H1 (cell line): Measurements from ENCODE around the gene S100A12. TPM values are rescaled to one million over a fixed set of nuclear protein-coding genes. Genes with fewer than 3 reads are reported as not detected.

Source experiments
- CTCF ChIA-PET: fragments of 300-600 bp; sonication (Branson Sonifier 250); formaldehyde crosslinking; loops from one replicate; lab custom pipeline; 2021; ENCODE audit not compliant: partially characterized antibody; lab: Charles Lee
- POLR2A ChIA-PET: fragments of 300-600 bp; sonication (Branson Sonifier 250); formaldehyde crosslinking; loops from one replicate; lab custom pipeline; 2021; ENCODE audit warnings: inconsistent platforms; ENCODE audit not compliant: partially characterized antibody; lab: Charles Lee
- DNase-seq, 2 experiments: peaks; one replicate each; pipeline versions ENCODE4 v3.0.0 to v3.0.0-alpha.2; 2010 to 2022; ENCODE audit warnings: low spot score in 2 of 2, low read depth in 1 of 2, mixed read lengths in 1 of 2
- FAIRE-seq: peaks from 2 replicates; lab custom pipeline; 2011; peaks lifted over from hg19 to GRCh38; lab: Jason Lieb, UNC
- H2AFZ ChIP-seq: 2 replicates; pipeline ENCODE4 v1.8.1; 2012; ENCODE audit warnings: low read length, inconsistent platforms
- H2AK5ac ChIP-seq: 2 replicates; pipeline ENCODE4 v1.6.1; 2013; ENCODE audit warnings: low read depth, low read length
- H2BK120ac ChIP-seq: replicated peaks from 2 replicates; pipeline ENCODE3; 2013; ENCODE audit warnings: low read depth, low read length, inconsistent platforms
- H2BK12ac ChIP-seq: 2 replicates; pipeline ENCODE4 v1.6.1; 2013; ENCODE audit warnings: low read depth, low read length
- H2BK15ac ChIP-seq: 2 replicates; pipeline ENCODE4 v1.6.1; 2013; ENCODE audit warnings: low read length
- H2BK20ac ChIP-seq: 2 replicates; pipeline ENCODE4 v1.6.1; 2013; ENCODE audit warnings: low read length
- H2BK5ac ChIP-seq: 2 replicates; pipeline ENCODE4 v1.6.1; 2013; ENCODE audit warnings: low read depth, low read length
- H3K14ac ChIP-seq: 2 replicates; pipeline ENCODE4 v1.6.1; 2013; ENCODE audit warnings: inconsistent platforms; ENCODE audit not compliant: insufficient read length
- H3K18ac ChIP-seq: 2 replicates; pipeline ENCODE4 v1.6.1; 2013; ENCODE audit warnings: low read length; ENCODE audit errors: extremely low read depth
- H3K23ac ChIP-seq: 2 replicates; pipeline ENCODE4 v1.6.1; 2013; ENCODE audit warnings: inconsistent platforms; ENCODE audit not compliant: insufficient read length
- H3K23me2 ChIP-seq: 2 replicates; pipeline ENCODE4 v1.6.1; 2013; ENCODE audit warnings: low read depth, low read length
- H3K27ac ChIP-seq: 2 replicates; pipeline ENCODE4 v1.6.1; 2011; ENCODE audit warnings: low read depth, low read length, inconsistent platforms
- H3K27me3 ChIP-seq, 4 experiments: replicated peaks in 1 of 4; 1 replicate in 1 of 4; 2 replicates in 3 of 4; pipeline versions ENCODE4 v1.6.1 to v1.8.1; 2011 to 2013; ENCODE audit warnings: low read length in 3 of 4, mild to moderate bottlenecking in 3 of 4, inconsistent platforms in 2 of 4, mixed read lengths in 2 of 4, moderate library complexity in 1 of 4; ENCODE audit not compliant: control insufficient read depth in 3 of 4, insufficient read depth in 3 of 4; ENCODE audit errors: extremely low read depth in 1 of 4
- H3K36me3 ChIP-seq, 4 experiments: 2 replicates each; pipeline versions ENCODE4 v1.6.1 to v1.8.1; 2011 to 2013; ENCODE audit warnings: mild to moderate bottlenecking in 4 of 4, low read length in 3 of 4, moderate library complexity in 2 of 4, control low read depth in 1 of 4, inconsistent platforms in 1 of 4; ENCODE audit not compliant: insufficient read depth in 4 of 4, control insufficient read depth in 2 of 4
- H3K4ac ChIP-seq: replicated peaks from 2 replicates; pipeline ENCODE3; 2013; ENCODE audit warnings: low read length, low read depth, mixed read lengths, inconsistent platforms; ENCODE audit not compliant: insufficient read length
- H3K4me1 ChIP-seq, 4 experiments: replicated peaks in 1 of 4; 1 replicate in 1 of 4; 2 replicates in 3 of 4; pipeline versions ENCODE4 v1.6.1 to v1.8.1; 2011 to 2013; ENCODE audit warnings: low read length in 3 of 4, inconsistent platforms in 2 of 4, mixed read lengths in 1 of 4; ENCODE audit not compliant: insufficient read depth in 4 of 4, control insufficient read depth in 3 of 4
- H3K4me2 ChIP-seq, 2 experiments: 2 replicates each; pipeline versions ENCODE4 v1.6.1 to v1.8.1; 2011 to 2013; ENCODE audit warnings: low read depth in 2 of 2, low read length in 2 of 2, control low read depth in 1 of 2, inconsistent platforms in 1 of 2, mild to moderate bottlenecking in 1 of 2; ENCODE audit not compliant: insufficient read depth in 1 of 2
- H3K4me3 ChIP-seq, 4 experiments: fragments of 200-600, 300-600 bp in 1 of 4; sonication (generic), shearing (Covaris generic), sonication (Bioruptor Twin) in 1 of 4; 2 replicates each; pipeline versions ENCODE4 v1.5.1 to v1.8.1; 2011 to 2016; ENCODE audit warnings: low read length in 4 of 4, low read depth in 3 of 4, control low read depth in 2 of 4, inconsistent platforms in 2 of 4, mild to moderate bottlenecking in 2 of 4, mixed read lengths in 1 of 4, moderate library complexity in 1 of 4; ENCODE audit not compliant: insufficient read depth in 2 of 4; ENCODE audit errors: extremely low read depth in 1 of 4
- H3K56ac ChIP-seq: replicated peaks from 2 replicates; pipeline ENCODE3; 2013; ENCODE audit warnings: low read depth, mild to moderate bottlenecking, mixed read lengths, low read length, inconsistent platforms; ENCODE audit not compliant: insufficient read length
- H3K79me1 ChIP-seq: 2 replicates; pipeline ENCODE4 v1.6.1; 2013; ENCODE audit warnings: low read depth, low read length, control low read depth
- H3K79me2 ChIP-seq, 2 experiments: 2 replicates each; pipeline versions ENCODE4 v1.6.1 to v1.8.1; 2012 to 2013; ENCODE audit warnings: low read length in 2 of 2, mild to moderate bottlenecking in 2 of 2, inconsistent platforms in 1 of 2; ENCODE audit not compliant: insufficient read depth in 2 of 2, control insufficient read depth in 1 of 2
- H3K9ac ChIP-seq, 4 experiments: replicated peaks in 1 of 4; 1 replicate in 1 of 4; 2 replicates in 3 of 4; pipeline versions ENCODE4 v1.6.1 to v1.8.1; 2011 to 2013; ENCODE audit warnings: low read depth in 3 of 4, low read length in 3 of 4, control low read depth in 2 of 4, mild to moderate bottlenecking in 2 of 4, moderate library complexity in 2 of 4, inconsistent platforms in 1 of 4; ENCODE audit errors: extremely low read depth in 1 of 4
- H3K9me3 ChIP-seq, 2 experiments: 2 replicates each; pipeline versions ENCODE4 v1.6.1 to v1.8.1; 2012 to 2013; ENCODE audit warnings: mild to moderate bottlenecking in 2 of 2, moderate library complexity in 2 of 2, control low read depth in 1 of 2, inconsistent platforms in 1 of 2, low read depth in 1 of 2, low read length in 1 of 2, mixed read lengths in 1 of 2; ENCODE audit not compliant: insufficient read depth in 2 of 2
- H4K20me1 ChIP-seq, 2 experiments: replicated peaks in 1 of 2; 2 replicates each; pipeline versions ENCODE3 to v1.8.1; 2011 to 2013; ENCODE audit warnings: inconsistent platforms in 2 of 2, low read length in 2 of 2, mild to moderate bottlenecking in 1 of 2; ENCODE audit not compliant: insufficient read depth in 2 of 2, control insufficient read depth in 1 of 2
- H4K5ac ChIP-seq: 2 replicates; pipeline ENCODE4 v1.6.1; 2013; ENCODE audit warnings: low read length, low read depth, mixed read lengths, inconsistent platforms; ENCODE audit not compliant: insufficient read length
- H4K8ac ChIP-seq: 2 replicates; pipeline ENCODE4 v1.8.0; 2013; ENCODE audit warnings: mild to moderate bottlenecking, moderate library complexity, low read length, inconsistent platforms; ENCODE audit not compliant: insufficient read depth; ENCODE audit errors: extremely low read depth
- H4K91ac ChIP-seq: replicated peaks from 2 replicates; pipeline ENCODE3; 2013; ENCODE audit warnings: low read length, mixed read lengths, inconsistent platforms; ENCODE audit not compliant: insufficient read length
- ATF2 ChIP-seq: IDR thresholded peaks from 2 replicates; pipeline ENCODE4 v1.6.1; 2012; ENCODE audit warnings: low read length, inconsistent platforms
- CHD2 ChIP-seq: IDR thresholded peaks from 2 replicates; pipeline ENCODE4 v1.6.1; 2012; ENCODE audit warnings: low read length, improper control_type of control experiment
- JUND ChIP-seq: IDR thresholded peaks from 2 replicates; pipeline ENCODE4 v1.6.1; 2011; ENCODE audit warnings: mild to moderate bottlenecking, improper control_type of control experiment, low read length
- TAF1 ChIP-seq: IDR thresholded peaks from 2 replicates; pipeline ENCODE4 v1.6.1; 2011; ENCODE audit warnings: mild to moderate bottlenecking, low read depth, low read length
- TAF7 ChIP-seq: optimal IDR thresholded peaks from 2 replicates; pipeline ENCODE3; 2011; ENCODE audit warnings: low read depth, mild to moderate bottlenecking, inconsistent platforms, low read length, moderate library complexity, borderline replicate concordance
- WGBS, 2 experiments: shearing (Covaris generic) in 1 of 2; methylation state at CpG; one replicate each; pipeline versions ENCODE4 v1.1.6 to v1.1.7; 2013 to 2015; ENCODE audit warnings: low lambda C conversion rate in 2 of 2, mixed read lengths in 2 of 2, inconsistent platforms in 1 of 2, low coverage in 1 of 2, missing lambda C conversion rate in 1 of 2; ENCODE audit not compliant: insufficient replicate concordance in 2 of 2, insufficient coverage in 1 of 2, insufficient read length in 1 of 2; ENCODE audit errors: extremely low coverage in 1 of 2, missing lambda C conversion rate in 1 of 2; 5-methylcytosine and 5-hydroxymethylcytosine counted together
- polyA plus RNA-seq, 7 experiments: library from polyadenylated mRNA; depleted of rRNA in 3 of 7; stranded (reverse) in 5 of 7; unstranded in 2 of 7; fragments of >200 nt in 5 of 7; fragments of 200-250 nt in 2 of 7; gene quantifications; 1 replicate in 5 of 7; 2 replicates in 1 of 7; 4 replicates in 1 of 7; pipeline versions ENCODE4 v1.2.1 to v1.2.3, GENCODE V29; 2011 to 2013; ENCODE audit warnings: missing spikeins in 2 of 7, mixed read lengths in 2 of 7
- total RNA-seq: library from RNA; stranded (reverse); fragmentation: NEBNext Ultra II Directional; extraction: Animal tissue kit (Norgen Biotek cat#: 25700); gene quantifications from 2 replicates; pipeline ENCODE4 v1.2.1, GENCODE V29; 2021

S100A12 gene
- total and polyA plus RNA-seq, 2 of the 8 experiments (the other 6 are each of a cell fraction or from before 2014, with no cell fraction given): not detected

- 90% methylated on average over 3 of the region's 3 CpGs; no CpG with 5 or more reads in 1 of the 2 experiments for WGBS, 2 experiments
- Histone ChIP-seq H4K91ac (no peak overlapping the region), H3K4ac (no peak overlapping the region), H3K56ac (no peak overlapping the region), H2BK5ac (no peak overlapping the region), H2AK5ac (no peak overlapping the region), H3K23ac (no peak overlapping the region), H3K23me2 (no peaks in the 10 kb centered on the region; the same call in 1 of the 2 replicates), H3K79me1 (no peaks in the 10 kb centered on the region), H3K4me3 (no peak overlapping the region), H3K27ac (no peak overlapping the region), H3K18ac (no peak overlapping the region), H3K9me3 (no peaks in the 10 kb centered on the region), H4K5ac (no peak overlapping the region), H3K14ac (no peak overlapping the region), H3K79me2 (no peaks in the 10 kb centered on the region), H3K9ac (no peak overlapping the region), H2BK20ac (no peak overlapping the region), H2AFZ (no peak overlapping the region), H4K8ac (no peak overlapping the region), H3K4me1 (no peaks in the 10 kb centered on the region), H3K36me3 (no peaks in the 10 kb centered on the region), H3K27me3 (no peaks in the 10 kb centered on the region), H2BK12ac (no peak overlapping the region), H2BK120ac (no peak overlapping the region), H3K4me2 (no peak overlapping the region), H2BK15ac (no peak overlapping the region), H4K20me1 (no peaks in the 10 kb centered on the region)
- POLR2A ChIA-PET: no interaction called here
- DNase-seq: no peak
- TF ChIP-seq TAF7 (no peak), TAF1 (no peak), JUND (no peak), ATF2 (no peak), CHD2 (no peak)
- CTCF ChIA-PET: interaction anchor here (0.9 to 2.2 kb wide), 5 partner anchors 8 to 166 kb away, joined by 3 to 15 read pairs (median 4); no protein-coding TSS in a partner anchor
- FAIRE-seq: no peak
Measured at GRCh38 chr1:153363641-153364040, 11.8 kb downstream of the S100A12 start.
